AG09309 (cell line): Measurements from ENCODE around the gene KIF12.

Experiments
- DNase-seq: peaks from one replicate; pipeline ENCODE4 v3.0.0-alpha.2; 2010; ENCODE audit warnings: low read depth
- H3K4me3 ChIP-seq: 2 replicates; pipeline ENCODE4 v1.5.1; 2011; ENCODE audit warnings: mild to moderate bottlenecking, low read depth, low read length, moderate library complexity; ENCODE audit not compliant: control insufficient read depth
- TF ChIP-seq, protein P1 (sequence below): IDR thresholded peaks from 2 replicates; pipeline ENCODE4 v1.5.1; 2011; ENCODE audit warnings: mild to moderate bottlenecking, low read depth, low read length, inconsistent platforms; ENCODE audit not compliant: insufficient read depth, control insufficient read depth; ENCODE audit errors: missing control alignments

The KIF12 gene

DNA sequence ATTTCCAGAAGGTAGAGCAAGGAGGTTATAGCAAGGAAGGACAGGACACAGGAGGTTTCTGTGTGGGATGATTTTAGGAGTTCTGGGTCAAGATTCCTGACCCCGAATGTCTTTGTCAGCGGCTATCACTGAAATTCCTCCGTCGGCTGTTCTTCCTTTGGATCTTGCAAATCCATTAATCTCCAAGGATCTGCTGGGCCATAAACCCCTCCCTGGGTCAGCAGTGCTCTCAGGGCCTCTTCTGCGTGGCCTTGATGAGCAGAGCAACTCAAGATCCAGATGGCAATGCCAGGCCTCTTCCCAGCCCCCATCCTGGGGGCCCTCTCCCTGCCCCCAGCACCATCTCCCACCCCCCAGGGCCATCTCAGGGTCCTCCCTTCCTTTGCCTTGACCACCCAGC lies 40.0 kb upstream of the KIF12 start:
- no peak for DNase-seq
- TF ChIP-seq, protein P1, sequence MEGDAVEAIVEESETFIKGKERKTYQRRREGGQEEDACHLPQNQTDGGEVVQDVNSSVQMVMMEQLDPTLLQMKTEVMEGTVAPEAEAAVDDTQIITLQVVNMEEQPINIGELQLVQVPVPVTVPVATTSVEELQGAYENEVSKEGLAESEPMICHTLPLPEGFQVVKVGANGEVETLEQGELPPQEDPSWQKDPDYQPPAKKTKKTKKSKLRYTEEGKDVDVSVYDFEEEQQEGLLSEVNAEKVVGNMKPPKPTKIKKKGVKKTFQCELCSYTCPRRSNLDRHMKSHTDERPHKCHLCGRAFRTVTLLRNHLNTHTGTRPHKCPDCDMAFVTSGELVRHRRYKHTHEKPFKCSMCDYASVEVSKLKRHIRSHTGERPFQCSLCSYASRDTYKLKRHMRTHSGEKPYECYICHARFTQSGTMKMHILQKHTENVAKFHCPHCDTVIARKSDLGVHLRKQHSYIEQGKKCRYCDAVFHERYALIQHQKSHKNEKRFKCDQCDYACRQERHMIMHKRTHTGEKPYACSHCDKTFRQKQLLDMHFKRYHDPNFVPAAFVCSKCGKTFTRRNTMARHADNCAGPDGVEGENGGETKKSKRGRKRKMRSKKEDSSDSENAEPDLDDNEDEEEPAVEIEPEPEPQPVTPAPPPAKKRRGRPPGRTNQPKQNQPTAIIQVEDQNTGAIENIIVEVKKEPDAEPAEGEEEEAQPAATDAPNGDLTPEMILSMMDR = no peak
- H3K4me3 ChIP-seq = no peak overlapping the region

DNA sequence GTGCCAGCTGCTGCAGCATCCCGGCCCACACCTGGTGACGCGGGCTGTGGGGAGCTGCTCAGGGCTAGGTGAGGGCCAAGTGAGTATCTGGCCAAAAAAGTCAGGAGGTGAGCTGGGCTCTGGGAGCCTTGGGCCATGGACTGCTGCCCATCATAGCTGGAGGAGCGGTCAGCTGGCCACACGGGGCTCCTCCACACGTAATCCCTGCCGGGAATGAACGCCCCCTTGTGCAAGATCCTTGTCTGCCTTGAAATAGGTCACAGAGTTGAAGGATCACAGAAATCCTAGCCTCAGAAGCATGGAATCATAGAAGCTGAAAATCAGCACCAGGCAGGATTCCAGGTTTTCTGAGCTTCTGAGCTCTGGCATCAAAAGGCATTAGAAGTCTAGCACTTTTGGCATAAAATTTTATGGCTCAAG lies 39.5 kb upstream of the KIF12 start:
- DNase-seq = no peak
- H3K4me3 ChIP-seq = no peak overlapping the region
- TF ChIP-seq, protein P1 = no peak

DNA sequence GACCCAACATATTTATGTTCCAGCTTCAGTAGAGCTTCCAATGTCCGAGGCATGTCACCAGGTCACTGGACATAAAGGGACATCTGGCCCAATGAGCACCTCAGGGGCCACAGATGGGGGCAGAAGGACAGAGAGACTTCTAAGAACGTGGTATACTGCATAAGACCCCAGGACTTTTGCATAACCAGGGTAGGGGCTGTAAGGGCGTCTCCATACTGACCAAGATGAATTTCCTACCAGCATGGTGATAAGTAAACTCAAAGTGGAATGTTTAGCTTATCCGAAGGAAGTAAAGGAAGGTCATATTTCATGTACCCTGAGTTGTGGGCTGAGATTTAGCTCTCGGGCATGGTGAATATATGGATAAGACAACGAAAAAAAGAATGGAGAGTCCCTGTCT lies 38.7 kb upstream of the KIF12 start:
- no peak for DNase-seq
- no peak overlapping the region for H3K4me3 ChIP-seq
- TF ChIP-seq, protein P1 = no peak

DNA sequence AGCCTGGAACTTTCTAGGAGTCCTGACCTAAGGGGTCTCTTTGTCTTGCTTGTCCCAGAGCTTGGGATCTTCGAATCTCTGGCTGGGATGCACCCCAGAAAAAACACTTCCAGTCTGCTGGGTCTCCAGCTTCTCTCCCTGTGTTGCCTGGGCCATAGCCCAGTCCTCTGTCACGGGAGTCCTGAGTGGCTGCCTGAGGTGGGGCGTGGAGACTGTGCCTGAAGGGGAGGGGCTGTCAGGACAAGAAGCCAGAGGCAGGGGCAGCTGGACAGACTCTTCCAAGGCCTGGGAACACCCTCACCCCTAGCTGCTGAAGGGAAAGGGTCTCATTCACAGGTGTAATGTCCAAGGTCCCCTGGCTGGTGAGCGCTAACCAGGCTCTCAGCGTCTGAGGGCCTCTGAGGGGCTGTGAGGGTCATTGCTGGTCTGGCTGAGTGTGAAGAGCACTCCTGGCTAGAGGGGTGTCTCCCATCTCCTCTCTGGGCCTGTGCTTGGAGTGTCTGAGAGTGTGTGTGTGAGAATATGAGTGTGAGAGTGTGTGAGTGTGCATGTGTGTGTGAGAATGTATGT lies 35.8 kb upstream of the KIF12 start:
- TF ChIP-seq, protein P1 = no peak
- no peak for DNase-seq
- H3K4me3 ChIP-seq = no peak overlapping the region

DNA sequence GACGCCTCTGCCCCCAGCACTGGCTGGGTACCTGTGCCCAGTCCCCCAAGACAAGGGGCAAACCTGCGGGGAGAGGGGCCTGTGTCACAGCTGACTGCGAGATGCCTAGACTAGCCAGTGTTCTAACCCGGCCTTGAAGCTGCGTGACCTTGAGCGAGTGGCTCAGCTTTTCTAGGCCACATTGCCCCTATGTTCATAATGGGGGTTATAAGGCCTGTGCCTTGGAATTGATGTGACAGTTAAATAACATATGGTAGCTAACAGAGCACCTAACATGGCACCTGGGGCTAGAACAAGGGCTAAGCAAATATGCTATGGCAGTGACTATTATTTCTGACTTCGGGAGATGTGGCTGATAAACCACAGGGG lies 33.4 kb upstream of the KIF12 start:
- no peak overlapping the region for H3K4me3 ChIP-seq
- DNase-seq = no peak
- TF ChIP-seq, protein P1 = no peak

DNA sequence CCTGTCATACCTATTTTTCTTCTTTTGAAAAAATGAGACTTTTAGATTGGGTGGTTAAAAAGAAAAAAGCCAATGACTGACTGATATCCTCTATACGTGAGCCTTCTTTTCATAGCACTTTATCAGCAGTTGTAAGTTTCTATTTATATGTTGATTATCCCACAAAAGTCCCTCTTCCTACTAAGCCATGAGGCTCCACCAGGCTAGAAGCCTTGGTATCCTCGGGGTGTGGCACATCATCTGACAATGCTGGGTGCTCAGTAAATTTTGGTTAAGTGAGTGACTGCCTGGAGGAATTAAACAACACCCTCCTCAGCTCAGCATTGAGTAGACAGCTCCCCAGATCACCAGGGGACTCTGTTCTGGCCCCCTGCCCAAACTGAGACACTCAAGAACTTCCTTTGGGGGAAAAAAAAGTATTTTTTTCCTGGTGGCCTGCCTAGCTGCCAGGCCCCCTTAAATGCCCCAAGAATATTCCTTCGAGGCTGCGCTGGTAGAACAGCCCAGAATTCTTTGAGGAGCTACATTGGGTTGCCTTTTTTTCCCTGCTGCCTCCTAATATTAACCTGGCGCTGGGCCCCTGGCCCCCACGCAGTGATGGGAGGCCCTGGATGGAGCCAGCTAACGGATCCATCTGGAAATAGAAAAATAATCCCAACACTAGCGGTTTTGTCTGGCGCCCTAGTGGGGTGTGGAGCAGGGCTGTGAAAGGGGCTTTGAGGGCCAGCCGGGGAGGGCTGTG lies 32.9 kb upstream of the KIF12 start:
- TF ChIP-seq, protein P1 = no peak
- no peak overlapping the region for H3K4me3 ChIP-seq
- no peak for DNase-seq
